H9 (cell line): ENCODE measurements around the gene WDR83. TPM values are rescaled to one million over a fixed set of nuclear protein-coding genes. Genes with fewer than 3 reads are reported as not detected.

ENCODE experiments used
- DNase-seq: peaks from one replicate; pipeline ENCODE4 v3.0.0-alpha.2; 2017
- H2AFZ ChIP-seq: one replicate; pipeline ENCODE4 v1.6.1; 2013; ENCODE audit warnings: mild to moderate bottlenecking, low read length, control low read depth, moderate library complexity
- H2AK5ac ChIP-seq: 2 replicates; pipeline ENCODE4 v1.6.1; 2013; ENCODE audit warnings: low read length, control low read depth, mixed read lengths; ENCODE audit not compliant: insufficient read length
- H2BK120ac ChIP-seq: one replicate; pipeline ENCODE4 v1.6.1; 2013; ENCODE audit warnings: low read depth, mild to moderate bottlenecking, low read length, control low read depth, inconsistent platforms; ENCODE audit not compliant: poor library complexity, severe bottlenecking
- H2BK12ac ChIP-seq: 2 replicates; pipeline ENCODE4 v1.6.1; 2013; ENCODE audit warnings: low read length, control low read depth, mixed read lengths, low read depth; ENCODE audit not compliant: insufficient read length
- H2BK15ac ChIP-seq: 2 replicates; pipeline ENCODE4 v1.6.1; 2013; ENCODE audit warnings: low read depth, low read length, control low read depth
- H2BK20ac ChIP-seq: one replicate; pipeline ENCODE4 v1.6.1; 2013; ENCODE audit warnings: low read depth, mild to moderate bottlenecking, low read length, control low read depth, inconsistent platforms; ENCODE audit not compliant: poor library complexity, severe bottlenecking
- H2BK5ac ChIP-seq: 2 replicates; pipeline ENCODE4 v1.6.1; 2013; ENCODE audit warnings: low read length, control low read depth, mixed read lengths; ENCODE audit not compliant: insufficient read length
- H3K14ac ChIP-seq: 2 replicates; pipeline ENCODE4 v1.6.1; 2013; ENCODE audit warnings: low read length, control low read depth; ENCODE audit not compliant: insufficient read depth
- H3K18ac ChIP-seq: 2 replicates; pipeline ENCODE4 v1.6.1; 2013; ENCODE audit warnings: low read depth, mild to moderate bottlenecking, mixed read lengths, low read length, control low read depth; ENCODE audit not compliant: insufficient read length
- H3K23ac ChIP-seq: 2 replicates; pipeline ENCODE4 v1.6.1; 2013; ENCODE audit warnings: low read length, control low read depth, mixed read lengths, low read depth; ENCODE audit not compliant: insufficient read length
- H3K23me2 ChIP-seq: 2 replicates; pipeline ENCODE4 v1.6.1; 2013; ENCODE audit warnings: low read depth, mild to moderate bottlenecking, mixed read lengths, low read length, control low read depth; ENCODE audit not compliant: insufficient read length, poor library complexity, severe bottlenecking
- H3K27ac ChIP-seq: 2 replicates; pipeline ENCODE4 v1.5.1; 2013; ENCODE audit warnings: low read length, control low read depth, mixed read lengths, low read depth; ENCODE audit not compliant: insufficient read length
- H3K27me3 ChIP-seq: 2 replicates; pipeline ENCODE4 v1.6.1; 2013; ENCODE audit warnings: low read length, control low read depth, inconsistent platforms; ENCODE audit not compliant: insufficient read depth
- H3K4ac ChIP-seq: 2 replicates; pipeline ENCODE4 v1.6.1; 2013; ENCODE audit warnings: low read depth, mild to moderate bottlenecking, control low read depth, inconsistent platforms, low read length, moderate library complexity
- H3K4me1 ChIP-seq: 2 replicates; pipeline ENCODE4 v1.6.1; 2013; ENCODE audit warnings: low read length, control low read depth, inconsistent platforms; ENCODE audit not compliant: insufficient read depth
- H3K4me2 ChIP-seq: 2 replicates; pipeline ENCODE4 v1.6.1; 2013; ENCODE audit warnings: low read length, control low read depth, mixed read lengths; ENCODE audit not compliant: insufficient read length, insufficient read depth
- H3K56ac ChIP-seq: 2 replicates; pipeline ENCODE4 v1.6.1; 2013; ENCODE audit warnings: low read depth, mild to moderate bottlenecking, mixed read lengths, low read length, control low read depth; ENCODE audit not compliant: insufficient read length
- H3K79me1 ChIP-seq: 2 replicates; pipeline ENCODE4 v1.6.1; 2013; ENCODE audit warnings: low read depth, mild to moderate bottlenecking, moderate library complexity, low read length, control low read depth, inconsistent platforms; ENCODE audit not compliant: insufficient read depth, poor library complexity, severe bottlenecking
- H3K79me2 ChIP-seq: 2 replicates; pipeline ENCODE4 v1.6.1; 2013; ENCODE audit warnings: low read length, control low read depth, inconsistent platforms; ENCODE audit not compliant: insufficient read depth
- H3K9ac ChIP-seq: 2 replicates; pipeline ENCODE4 v1.6.1; 2013; ENCODE audit warnings: low read length, control low read depth, mixed read lengths; ENCODE audit not compliant: insufficient read length; ENCODE audit errors: extremely low read depth
- H3K9me3 ChIP-seq: one replicate; pipeline ENCODE4 v1.6.1; 2013; ENCODE audit warnings: low read depth, low read length, inconsistent platforms; ENCODE audit not compliant: control insufficient read depth
- H3T11ph ChIP-seq: one replicate; pipeline ENCODE4 v1.6.1; 2013; ENCODE audit warnings: mild to moderate bottlenecking, low read length, control low read depth, inconsistent platforms
- H4K20me1 ChIP-seq: one replicate; pipeline ENCODE4 v1.6.1; 2013; ENCODE audit not compliant: control insufficient read depth, insufficient read length, insufficient read depth
- H4K5ac ChIP-seq: 2 replicates; pipeline ENCODE4 v1.6.1; 2013; ENCODE audit warnings: low read depth, mild to moderate bottlenecking, mixed read lengths, low read length, control low read depth; ENCODE audit not compliant: insufficient read length
- H4K8ac ChIP-seq: replicated peaks from 2 replicates; pipeline ENCODE4 v1.6.1; 2013; ENCODE audit warnings: low read length, control low read depth, mixed read lengths, low read depth; ENCODE audit not compliant: insufficient read length
- H4K91ac ChIP-seq: 2 replicates; pipeline ENCODE4 v1.6.1; 2013; ENCODE audit warnings: low read depth, mild to moderate bottlenecking, moderate library complexity, mixed read lengths, low read length, control low read depth; ENCODE audit not compliant: insufficient read length
- H3K27ac Mint-ChIP-seq, 3 experiments: 2 replicates in 2 of 3; 3 replicates in 1 of 3; pipeline ENCODE4 v1.8.0; 2020 to 2021; ENCODE audit warnings: mixed read lengths in 3 of 3, mild to moderate bottlenecking in 1 of 3, moderate library complexity in 1 of 3
- H3K27me3 Mint-ChIP-seq: 2 replicates; pipeline ENCODE4 v1.8.0; 2021; ENCODE audit warnings: low read depth, mild to moderate bottlenecking, moderate library complexity, mixed read lengths
- H3K36me3 Mint-ChIP-seq, 3 experiments: 2 replicates in 2 of 3; 3 replicates in 1 of 3; pipeline ENCODE4 v1.8.0; 2020 to 2021; ENCODE audit warnings: low read depth in 3 of 3, mixed read lengths in 3 of 3; ENCODE audit not compliant: insufficient read depth in 1 of 3
- H3K4me1 Mint-ChIP-seq, 2 experiments: 2 replicates each; pipeline ENCODE4 v1.8.0; 2020; ENCODE audit warnings: mixed read lengths in 2 of 2
- H3K4me3 Mint-ChIP-seq, 2 experiments: 2 replicates in 1 of 2; 3 replicates in 1 of 2; pipeline ENCODE4 v1.8.0; 2020 to 2021; ENCODE audit warnings: mild to moderate bottlenecking in 2 of 2, mixed read lengths in 2 of 2, moderate library complexity in 1 of 2
- H3K9me3 Mint-ChIP-seq, 2 experiments: 2 replicates in 1 of 2; 3 replicates in 1 of 2; pipeline ENCODE4 v1.8.0; 2020; ENCODE audit warnings: mild to moderate bottlenecking in 2 of 2, mixed read lengths in 2 of 2, moderate library complexity in 1 of 2
- WGBS: extraction: QIAGEN DNeasy Blood & Tissue Kit; methylation state at CpG from one replicate; pipeline ENCODE4 v1.1.7; 2013; ENCODE audit warnings: missing lambda C conversion rate, low lambda C conversion rate, mixed read lengths; ENCODE audit not compliant: insufficient read length; ENCODE audit errors: extremely low coverage; 5-methylcytosine and 5-hydroxymethylcytosine counted together
- total RNA-seq: library from RNA; stranded (reverse); gene quantifications from 2 replicates; pipeline ENCODE4 v1.2.1, GENCODE V29; 2021
- TF ChIP-seq, protein P1 (sequence below): fragments of 200-600 bp; sonication (generic); conservative IDR thresholded peaks from 3 replicates; pipeline ENCODE4 v1.8.0; 2021; ENCODE audit warnings: antibody characterized with exemption, mild to moderate bottlenecking

Gene WDR83
- total RNA-seq, 1 experiment from 2014 or later, result 21.0 TPM

DNA sequence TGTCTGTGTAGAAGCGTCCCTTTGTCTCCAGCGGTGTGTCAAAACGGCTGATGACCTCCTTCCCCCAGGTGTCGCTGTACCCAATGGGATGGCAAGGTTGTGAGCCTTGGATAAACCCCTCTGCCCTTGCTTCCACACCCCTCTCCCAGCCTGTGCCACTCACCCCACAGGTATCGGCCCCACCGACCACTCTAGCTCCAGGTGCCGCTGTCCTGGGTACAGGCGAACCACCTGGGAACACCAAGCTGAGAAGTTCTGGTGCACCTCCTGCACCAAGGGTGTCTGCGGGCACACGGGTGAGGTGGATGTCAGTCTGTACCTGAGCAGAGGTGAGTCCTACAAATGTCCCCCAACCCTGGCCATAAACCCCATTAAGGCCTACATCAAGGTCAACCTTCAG lies 16.7 kb upstream of the WDR83 start:
- no CpG with 5 or more reads among the region's 10 CpGs for WGBS
- Histone ChIP-seq H3K9me3 (no peaks in the 10 kb centered on the region), H3K18ac (no peak overlapping the region), H3K23ac (no peak overlapping the region), H2AK5ac (no peak overlapping the region), H2AFZ (no peak overlapping the region), H2BK120ac (no peak overlapping the region), H3K56ac (no peak overlapping the region), H2BK15ac (no peak overlapping the region), H3K79me1 (no peaks in the 10 kb centered on the region), H3K27ac (no peak overlapping the region), H3K14ac (no peak overlapping the region), H3K4me1 (no peaks in the 10 kb centered on the region), H4K20me1 (no peaks in the 10 kb centered on the region), H3K9ac (no peak overlapping the region), H4K8ac (no peak overlapping the region), H3K23me2 (no peaks in the 10 kb centered on the region), H2BK20ac (no peak overlapping the region), H2BK5ac (no peak overlapping the region), H3K79me2 (no peaks in the 10 kb centered on the region), H4K5ac (no peak overlapping the region), H3K4ac (no peak overlapping the region), H3T11ph (no peak overlapping the region), H3K27me3 (no peaks in the 10 kb centered on the region), H4K91ac (no peak overlapping the region), H3K4me2 (no peak overlapping the region), H2BK12ac (no peak overlapping the region)
- TF ChIP-seq, protein P1, sequence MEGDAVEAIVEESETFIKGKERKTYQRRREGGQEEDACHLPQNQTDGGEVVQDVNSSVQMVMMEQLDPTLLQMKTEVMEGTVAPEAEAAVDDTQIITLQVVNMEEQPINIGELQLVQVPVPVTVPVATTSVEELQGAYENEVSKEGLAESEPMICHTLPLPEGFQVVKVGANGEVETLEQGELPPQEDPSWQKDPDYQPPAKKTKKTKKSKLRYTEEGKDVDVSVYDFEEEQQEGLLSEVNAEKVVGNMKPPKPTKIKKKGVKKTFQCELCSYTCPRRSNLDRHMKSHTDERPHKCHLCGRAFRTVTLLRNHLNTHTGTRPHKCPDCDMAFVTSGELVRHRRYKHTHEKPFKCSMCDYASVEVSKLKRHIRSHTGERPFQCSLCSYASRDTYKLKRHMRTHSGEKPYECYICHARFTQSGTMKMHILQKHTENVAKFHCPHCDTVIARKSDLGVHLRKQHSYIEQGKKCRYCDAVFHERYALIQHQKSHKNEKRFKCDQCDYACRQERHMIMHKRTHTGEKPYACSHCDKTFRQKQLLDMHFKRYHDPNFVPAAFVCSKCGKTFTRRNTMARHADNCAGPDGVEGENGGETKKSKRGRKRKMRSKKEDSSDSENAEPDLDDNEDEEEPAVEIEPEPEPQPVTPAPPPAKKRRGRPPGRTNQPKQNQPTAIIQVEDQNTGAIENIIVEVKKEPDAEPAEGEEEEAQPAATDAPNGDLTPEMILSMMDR, result no peak
- Mint-ChIP-seq H3K36me3 (peaks cover 8 to 21% (median 20%) of the 10 kb centered on the region in 3 experiments), H3K27ac (no peak overlapping the region), H3K4me1 (peaks cover 0 to 2% of the 10 kb centered on the region in 2 experiments; a peak in 1 of 4 replicates), H3K27me3 (peaks cover 2% of the 10 kb centered on the region; the same call in 1 of the 2 replicates), H3K9me3 (peaks cover 0 to 5% of the 10 kb centered on the region in 2 experiments; a peak in 3 of 5 replicates), H3K4me3 (no peak overlapping the region)
- DNase-seq, result no peak
